Caco-2 (cell line): ENCODE results near the gene CRYGN. TPM values are rescaled to one million over a fixed set of nuclear protein-coding genes. Genes with fewer than 3 reads are reported as not detected.

ENCODE experiments used
- BruUV-seq: library from RNA; stranded (reverse); fragments of 400-500 nt; replicated peaks from 2 replicates; lab custom pipeline; 2021; lab: Mats Ljungman, UMichigan
- CTCF ChIA-PET: fragments of 300-600 bp; sonication (Branson Sonifier 250); formaldehyde crosslinking; loops from one replicate; lab custom pipeline; 2022; ENCODE audit warnings: antibody characterized with exemption; lab: Charles Lee
- POLR2A ChIA-PET: fragments of 300-600 bp; sonication (Branson Sonifier 250); formaldehyde crosslinking; loops from one replicate; lab custom pipeline; 2022; ENCODE audit warnings: antibody characterized with exemption; lab: Charles Lee
- DNase-seq, 2 experiments: peaks; one replicate each; pipeline versions ENCODE4 v3.0.0 to v3.0.0-alpha.2; 2020 to 2022
- H3K27me3 ChIP-seq: replicated peaks from 2 replicates; pipeline ENCODE4 v1.6.0; 2011; ENCODE audit warnings: low read length; ENCODE audit not compliant: control insufficient read depth, insufficient read depth
- H3K36me3 ChIP-seq: 2 replicates; pipeline ENCODE4 v1.5.1; 2011; ENCODE audit warnings: low read length; ENCODE audit not compliant: control insufficient read depth, insufficient read depth
- H3K4me1 ChIP-seq: fragments of 250-450 bp; sonication (Bioruptor Pico); 2 replicates; pipeline ENCODE4 v1.5.1; 2020; ENCODE audit warnings: mild to moderate bottlenecking
- H3K4me3 ChIP-seq: 2 replicates; pipeline ENCODE4 v1.5.1; 2011; ENCODE audit warnings: low read depth, mild to moderate bottlenecking, control low read depth, low read length
- H3K9me3 ChIP-seq: fragments of 250-450 bp; sonication (Bioruptor Pico); 2 replicates; pipeline ENCODE4 v1.5.1; 2020; ENCODE audit warnings: mild to moderate bottlenecking, moderate library complexity
- H3K27ac Mint-ChIP-seq: one replicate; pipeline ENCODE4 v1.8.0; 2022; ENCODE audit warnings: mixed read lengths; ENCODE audit not compliant: unreplicated experiment
- H3K27me3 Mint-ChIP-seq: one replicate; pipeline ENCODE4 v1.8.0; 2022; ENCODE audit warnings: mixed read lengths; ENCODE audit not compliant: insufficient read depth, unreplicated experiment
- H3K36me3 Mint-ChIP-seq: one replicate; pipeline ENCODE4 v1.8.0; 2022; ENCODE audit warnings: mild to moderate bottlenecking, mixed read lengths; ENCODE audit not compliant: insufficient read depth, unreplicated experiment
- H3K4me1 Mint-ChIP-seq: one replicate; pipeline ENCODE4 v1.8.0; 2022; ENCODE audit warnings: low read depth, mixed read lengths; ENCODE audit not compliant: unreplicated experiment
- H3K4me3 Mint-ChIP-seq: one replicate; pipeline ENCODE4 v1.8.0; 2022; ENCODE audit warnings: mild to moderate bottlenecking, moderate library complexity, mixed read lengths; ENCODE audit not compliant: unreplicated experiment
- H3K9me3 Mint-ChIP-seq: one replicate; pipeline ENCODE4 v1.8.0; 2022; ENCODE audit warnings: mixed read lengths; ENCODE audit not compliant: unreplicated experiment
- CTCF ChIP-seq, 2 experiments: fragments of 200-600 bp in 1 of 2; IDR thresholded peaks; 1 replicate in 1 of 2; 2 replicates in 1 of 2; pipeline versions ENCODE4 v1.5.1 to v1.8.0; 2011 to 2022; ENCODE audit warnings: antibody characterized with exemption in 1 of 2, control low read depth in 1 of 2, inconsistent platforms in 1 of 2, low read depth in 1 of 2, low read length in 1 of 2, mild to moderate bottlenecking in 1 of 2, moderate library complexity in 1 of 2; ENCODE audit not compliant: insufficient read depth in 1 of 2, severe bottlenecking in 1 of 2, unreplicated experiment in 1 of 2
- intact Hi-C: fragments of 100-400 bp; cut with micrococcal nuclease; formaldehyde crosslinking; loops from one replicate; pipeline ENCODE4 v1.10.0; 2022; ENCODE audit not compliant: unreplicated experiment
- total RNA-seq: library from RNA; stranded (reverse); gene quantifications from 2 replicates; pipeline ENCODE4 v1.2.3, GENCODE V29; 2022

CRYGN gene
- total RNA-seq, 1 experiment from 2014 or later = not detected

GRCh38 chr7:151389096-151389767 is 50.7 kb downstream of the CRYGN start:
- H3K27me3 ChIP-seq = no peaks in the 10 kb centered on the region

GRCh38 chr7:151388430-151388829 is 51.5 kb downstream of the CRYGN start:
- no peak overlapping the region for H3K27ac Mint-ChIP-seq
- POLR2A ChIA-PET = no interaction called here

More at GRCh38 chr7:151389096-151389767, 50.7 kb downstream of the CRYGN start:
- no peak for TF ChIP-seq CTCF (IDR thresholded peaks at IDR 0.05; ENCODE audit: insufficient read depth in 1 of 2, low read depth in 1 of 2, low read length in 1 of 2, severe bottlenecking in 1 of 2, unreplicated experiment in 1 of 2)
- Histone ChIP-seq H3K4me1 (peaks cover 12% of the 10 kb centered on the region), H3K9me3 (no peaks in the 10 kb centered on the region), H3K36me3 (no peaks in the 10 kb centered on the region), H3K4me3 (no peak overlapping the region)
- no peaks in the 10 kb centered on the region for H3K9me3 Mint-ChIP-seq
- no peak overlapping the region for H3K27ac Mint-ChIP-seq
- BruUV-seq = no TSS peak
- H3K4me1 Mint-ChIP-seq = no peaks in the 10 kb centered on the region
- intact Hi-C loops = no loop called here
- peaks cover 4% of the 10 kb centered on the region for H3K27me3 Mint-ChIP-seq
- ChIA-PET CTCF (no interaction called here), POLR2A (no interaction called here)
- no peaks in the 10 kb centered on the region for H3K36me3 Mint-ChIP-seq
- H3K4me3 Mint-ChIP-seq = no peak overlapping the region
- no peak for DNase-seq

GRCh38 chr7:151388007-151388297 is 52.0 kb downstream of the CRYGN start:
- no peak overlapping the region for H3K27ac Mint-ChIP-seq
- POLR2A ChIA-PET = no interaction called here

More at GRCh38 chr7:151388430-151388829, 51.5 kb downstream of the CRYGN start:
- Histone ChIP-seq H3K4me1 (peaks cover 6% of the 10 kb centered on the region), H3K9me3 (no peaks in the 10 kb centered on the region), H3K36me3 (no peaks in the 10 kb centered on the region), H3K4me3 (no peak overlapping the region), H3K27me3 (no peaks in the 10 kb centered on the region)
- H3K4me3 Mint-ChIP-seq = no peak overlapping the region
- CTCF ChIA-PET = no interaction called here
- intact Hi-C loops = no loop called here
- H3K27me3 Mint-ChIP-seq = peaks cover 4% of the 10 kb centered on the region
- TF ChIP-seq CTCF (IDR thresholded peaks at IDR 0.05; ENCODE audit: insufficient read depth in 1 of 2, low read depth in 1 of 2, low read length in 1 of 2, severe bottlenecking in 1 of 2, unreplicated experiment in 1 of 2) = no peak
- no TSS peak for BruUV-seq
- no peaks in the 10 kb centered on the region for H3K4me1 Mint-ChIP-seq
- no peaks in the 10 kb centered on the region for H3K36me3 Mint-ChIP-seq
- no peaks in the 10 kb centered on the region for H3K9me3 Mint-ChIP-seq
- no peak for DNase-seq

More at GRCh38 chr7:151388007-151388297, 52.0 kb downstream of the CRYGN start:
- Mint-ChIP-seq H3K36me3 (no peaks in the 10 kb centered on the region), H3K27me3 (peaks cover 4% of the 10 kb centered on the region), H3K9me3 (no peaks in the 10 kb centered on the region), H3K4me1 (no peaks in the 10 kb centered on the region), H3K4me3 (no peak overlapping the region)
- no peak for DNase-seq
- Histone ChIP-seq H3K4me3 (no peak overlapping the region), H3K4me1 (0 out of 2 replicates have a peak, but pooled peaks cover 1% of the 10 kb centered on the region), H3K9me3 (no peaks in the 10 kb centered on the region), H3K36me3 (no peaks in the 10 kb centered on the region), H3K27me3 (no peaks in the 10 kb centered on the region)
- BruUV-seq = no TSS peak
- CTCF ChIA-PET = no interaction called here
- no peak for TF ChIP-seq CTCF (IDR thresholded peaks at IDR 0.05; ENCODE audit: insufficient read depth in 1 of 2, low read depth in 1 of 2, low read length in 1 of 2, severe bottlenecking in 1 of 2, unreplicated experiment in 1 of 2)
- intact Hi-C loops = no loop called here
